Tibial artery (tissue), 4 donors: Measurements from ENCODE around the gene BNC2.

Experiments
- DNase-seq, 2 donors: peaks; one replicate each; pipeline ENCODE4 v3.0.0-alpha.2; 2019
- H3K27ac ChIP-seq, 2 donors: fragments of 200-600 bp; sonication (generic) in 1 of 2; 1 replicate in 1 of 2; 2 replicates in 1 of 2; pipeline ENCODE4 v1.5.1; 2018 to 2019; ENCODE audit warnings: mild to moderate bottlenecking in 1 of 2
- H3K27me3 ChIP-seq, 2 donors: fragments of 200-600 bp; sonication (generic) in 1 of 2; one replicate each; pipeline versions ENCODE4 v1.5.1 to v1.6.0; 2016 to 2019
- H3K36me3 ChIP-seq, 3 donors: fragments of 200-600 bp; sonication (generic) in 2 of 3; one replicate each; pipeline ENCODE4 v1.5.1; 2016 to 2019; ENCODE audit warnings: mild to moderate bottlenecking in 2 of 3
- H3K4me1 ChIP-seq, 4 donors: fragments of 200-600 bp; sonication (generic) in 2 of 4; 1 replicate in 3 of 4; 2 replicates in 1 of 4; pipeline ENCODE4 v1.5.1; 2016 to 2019
- H3K4me3 ChIP-seq, 2 donors: fragments of 200-600 bp; sonication (generic) in 1 of 2; 1 replicate in 1 of 2; 2 replicates in 1 of 2; pipeline ENCODE4 v1.5.1; 2018 to 2019; ENCODE audit warnings: mild to moderate bottlenecking in 2 of 2
- H3K9me3 ChIP-seq, 3 donors: fragments of 200-600 bp; sonication (generic) in 1 of 3; one replicate each; pipeline ENCODE4 v1.5.1; 2016 to 2019
- intact Hi-C: fragments of 100-400 bp; cut with DNase I; formaldehyde crosslinking; loops from one replicate; pipeline ENCODE4 v1.15.0; 2023; ENCODE audit warnings: low total_unique reads
- TF ChIP-seq, protein P1 (sequence below), 2 experiments: fragments of 200-600 bp in 1 of 2; fragments of 450-650 bp in 1 of 2; IDR thresholded peaks; one replicate each; pipeline ENCODE4 v1.5.1; 2017 to 2019; ENCODE audit warnings: antibody characterized with exemption in 2 of 2, mild to moderate bottlenecking in 1 of 2, moderate library complexity in 1 of 2

BNC2 gene

DNA sequence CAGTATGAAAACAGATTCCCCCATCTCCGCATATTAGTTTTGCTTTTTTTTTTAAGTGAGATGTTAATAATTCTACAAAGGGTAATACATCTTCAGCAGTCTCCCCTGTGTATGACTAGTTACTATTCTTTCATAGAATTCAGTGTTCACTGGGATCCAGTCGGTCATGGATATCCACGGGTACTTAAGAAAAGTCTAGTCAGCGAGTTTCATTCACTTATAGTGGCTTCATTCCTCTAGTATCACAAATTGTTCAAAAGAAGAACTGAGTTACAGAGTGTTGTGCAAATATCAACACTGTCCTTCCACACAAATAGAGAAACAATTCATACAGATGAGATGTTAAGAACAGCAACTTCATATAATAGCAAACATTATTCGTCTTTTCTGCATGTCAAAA, 35.7 kb downstream of the BNC2 start:
- Histone ChIP-seq H3K4me3 (no peak overlapping the region), H3K27me3 (no peaks in the 10 kb centered on the region), H3K9me3 (no peaks in the 10 kb centered on the region), H3K36me3 (no peaks in the 10 kb centered on the region), H3K27ac (no peak overlapping the region), H3K4me1 (no peaks in the 10 kb centered on the region)
- DNase-seq = no peak
- intact Hi-C loops = no loop called here
- TF ChIP-seq, protein P1, sequence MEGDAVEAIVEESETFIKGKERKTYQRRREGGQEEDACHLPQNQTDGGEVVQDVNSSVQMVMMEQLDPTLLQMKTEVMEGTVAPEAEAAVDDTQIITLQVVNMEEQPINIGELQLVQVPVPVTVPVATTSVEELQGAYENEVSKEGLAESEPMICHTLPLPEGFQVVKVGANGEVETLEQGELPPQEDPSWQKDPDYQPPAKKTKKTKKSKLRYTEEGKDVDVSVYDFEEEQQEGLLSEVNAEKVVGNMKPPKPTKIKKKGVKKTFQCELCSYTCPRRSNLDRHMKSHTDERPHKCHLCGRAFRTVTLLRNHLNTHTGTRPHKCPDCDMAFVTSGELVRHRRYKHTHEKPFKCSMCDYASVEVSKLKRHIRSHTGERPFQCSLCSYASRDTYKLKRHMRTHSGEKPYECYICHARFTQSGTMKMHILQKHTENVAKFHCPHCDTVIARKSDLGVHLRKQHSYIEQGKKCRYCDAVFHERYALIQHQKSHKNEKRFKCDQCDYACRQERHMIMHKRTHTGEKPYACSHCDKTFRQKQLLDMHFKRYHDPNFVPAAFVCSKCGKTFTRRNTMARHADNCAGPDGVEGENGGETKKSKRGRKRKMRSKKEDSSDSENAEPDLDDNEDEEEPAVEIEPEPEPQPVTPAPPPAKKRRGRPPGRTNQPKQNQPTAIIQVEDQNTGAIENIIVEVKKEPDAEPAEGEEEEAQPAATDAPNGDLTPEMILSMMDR (IDR thresholded peaks at IDR 0.05) = no peak

DNA sequence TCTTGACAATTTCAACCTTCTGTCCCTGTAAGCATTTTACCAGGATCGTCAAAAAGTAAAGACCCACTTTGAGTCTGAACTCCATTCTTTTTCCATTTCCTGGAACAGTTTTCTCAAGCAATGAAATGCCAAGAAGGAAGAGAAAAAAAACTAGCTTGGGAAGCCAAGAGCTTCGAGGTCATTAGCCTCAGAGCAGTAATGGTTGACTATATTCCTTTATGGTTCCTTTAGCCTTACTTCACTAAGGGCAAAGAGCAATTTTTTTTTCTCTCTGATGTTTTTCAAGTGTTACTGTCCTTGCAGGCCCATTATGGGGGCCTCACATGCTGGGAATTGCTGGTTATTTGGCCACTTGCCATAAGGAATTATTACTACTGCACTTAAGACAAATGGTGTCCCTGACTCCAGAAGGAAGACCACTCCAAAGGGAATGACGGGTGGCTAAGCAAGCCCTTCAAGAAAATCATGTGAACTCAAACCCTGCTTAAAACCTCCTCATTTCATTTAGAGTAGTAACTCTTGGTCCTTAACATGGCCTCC, 37.1 kb downstream of the BNC2 start:
- no peak overlapping the region for H3K4me3 ChIP-seq
- H3K36me3 ChIP-seq = no peaks in the 10 kb centered on the region
- no peak overlapping the region for H3K27ac ChIP-seq
- H3K9me3 ChIP-seq = no peaks in the 10 kb centered on the region
- intact Hi-C loops = no loop called here
- DNase-seq = no peak
- H3K27me3 ChIP-seq = no peaks in the 10 kb centered on the region
- TF ChIP-seq, protein P1 (IDR thresholded peaks at IDR 0.05) = no peak
- peaks cover 0 to 11% (median 3%) of the 10 kb centered on the region in 4 donors for H3K4me1 ChIP-seq

DNA sequence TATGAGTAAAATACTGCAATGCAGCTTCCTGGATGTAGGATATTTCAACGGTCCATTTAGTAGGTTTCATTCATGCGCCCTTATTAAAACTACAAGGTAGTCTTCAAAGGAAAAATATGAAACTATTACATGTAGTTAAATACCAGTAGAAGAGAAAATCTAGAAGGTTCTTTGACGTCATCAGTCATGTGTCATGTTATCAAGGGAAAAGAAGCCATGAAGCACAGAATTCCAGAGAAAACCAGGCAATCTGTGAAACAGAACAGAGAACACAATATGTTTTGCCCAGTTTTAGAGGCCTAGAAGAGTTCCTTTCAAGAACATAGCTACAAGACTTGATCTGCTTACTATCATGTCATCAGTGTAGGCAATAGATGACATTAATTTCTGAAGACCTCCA, 38.4 kb downstream of the BNC2 start:
- no peak for DNase-seq
- intact Hi-C loops = no loop called here
- TF ChIP-seq, protein P1 (IDR thresholded peaks at IDR 0.05) = no peak
- Histone ChIP-seq H3K9me3 (no peaks in the 10 kb centered on the region), H3K27me3 (no peaks in the 10 kb centered on the region), H3K4me3 (no peak overlapping the region), H3K27ac (no peak overlapping the region), H3K4me1 (peaks cover 0 to 11% (median 3%) of the 10 kb centered on the region in 4 donors), H3K36me3 (no peaks in the 10 kb centered on the region)

DNA sequence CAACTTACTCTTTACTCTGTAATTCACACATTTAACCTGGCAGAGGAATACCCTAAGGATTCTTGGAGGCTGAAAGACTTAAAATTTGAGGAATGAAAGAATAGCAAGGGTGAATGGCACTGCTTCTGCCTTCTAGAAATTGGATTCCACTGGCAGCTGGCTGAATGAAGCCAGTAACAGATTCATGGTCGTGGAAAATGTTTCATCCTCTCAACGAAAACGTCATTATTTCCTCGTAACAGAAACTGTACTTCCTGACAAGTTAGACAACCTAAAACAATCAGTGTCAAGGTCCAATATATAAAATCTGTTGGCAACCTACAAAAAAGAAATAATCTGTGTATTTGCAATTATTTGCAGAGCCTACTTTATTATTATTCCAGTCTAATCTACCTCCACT, 39.7 kb downstream of the BNC2 start:
- TF ChIP-seq, protein P1 (IDR thresholded peaks at IDR 0.05) = no peak
- intact Hi-C loops = no loop called here
- Histone ChIP-seq H3K36me3 (no peaks in the 10 kb centered on the region), H3K27me3 (no peaks in the 10 kb centered on the region), H3K9me3 (no peaks in the 10 kb centered on the region), H3K4me3 (no peak overlapping the region), H3K4me1 (peaks cover 0 to 11% (median 3%) of the 10 kb centered on the region in 4 donors), H3K27ac (no peak overlapping the region)
- DNase-seq = no peak

DNA sequence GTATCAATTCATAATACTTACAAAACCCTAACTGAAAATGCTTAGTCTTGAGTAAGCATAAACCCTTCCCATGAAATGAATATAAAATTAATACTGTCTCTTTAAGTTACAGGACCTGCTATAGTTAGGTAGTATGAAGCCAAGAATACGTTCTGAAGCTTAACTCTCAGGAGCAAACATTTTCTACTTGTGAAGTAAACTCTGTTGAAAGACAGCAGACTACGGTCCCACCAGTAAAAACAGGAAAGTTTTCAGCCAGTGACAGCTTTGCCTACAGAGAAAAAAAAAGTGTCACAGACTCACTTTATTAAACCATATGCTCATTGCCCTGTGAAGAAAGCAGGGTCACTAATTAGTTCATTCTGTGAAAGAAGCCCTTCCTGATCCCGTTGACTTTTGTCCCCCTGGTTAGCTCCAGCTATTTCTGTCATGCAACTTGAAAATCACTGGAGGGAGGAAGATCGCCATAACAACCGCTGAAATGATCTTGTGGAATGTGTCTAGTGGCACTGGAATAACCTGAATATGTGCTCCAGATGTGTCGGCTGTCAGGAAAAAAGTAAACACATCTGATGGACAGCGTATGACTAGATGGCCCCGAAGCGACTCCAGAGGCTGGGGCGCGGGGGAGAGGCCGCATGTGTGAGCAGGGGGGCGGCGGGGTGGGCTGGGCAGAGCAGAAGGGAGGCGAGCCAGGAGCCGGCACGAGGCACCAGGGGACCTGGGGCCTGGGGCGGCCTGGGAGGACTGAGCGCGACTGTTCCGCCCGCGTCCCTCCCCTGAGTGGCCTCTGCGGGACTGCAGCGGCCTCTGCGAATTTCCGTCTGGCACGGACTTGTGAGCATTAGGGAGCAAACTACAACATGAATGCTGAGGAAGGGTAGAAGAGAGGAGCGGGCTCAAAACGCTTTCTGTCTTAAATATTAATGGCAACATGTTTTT, 41.9 kb downstream of the BNC2 start:
- Histone ChIP-seq H3K36me3 (no peaks in the 10 kb centered on the region), H3K4me1 (peaks cover 0 to 11% (median 3%) of the 10 kb centered on the region in 4 donors), H3K27me3 (no peaks in the 10 kb centered on the region), H3K9me3 (no peaks in the 10 kb centered on the region), H3K4me3 (peak overlapping the region; percentile 50 to 51), H3K27ac (peak overlapping the region; percentile 77 to 81)
- DNase-seq = peak; percentile 29 to 65
- intact Hi-C loops = no loop called here
- TF ChIP-seq, protein P1 (IDR thresholded peaks at IDR 0.05) = no peak
